ENCODE results near the gene HBEGF.

The HBEGF gene

DNA sequence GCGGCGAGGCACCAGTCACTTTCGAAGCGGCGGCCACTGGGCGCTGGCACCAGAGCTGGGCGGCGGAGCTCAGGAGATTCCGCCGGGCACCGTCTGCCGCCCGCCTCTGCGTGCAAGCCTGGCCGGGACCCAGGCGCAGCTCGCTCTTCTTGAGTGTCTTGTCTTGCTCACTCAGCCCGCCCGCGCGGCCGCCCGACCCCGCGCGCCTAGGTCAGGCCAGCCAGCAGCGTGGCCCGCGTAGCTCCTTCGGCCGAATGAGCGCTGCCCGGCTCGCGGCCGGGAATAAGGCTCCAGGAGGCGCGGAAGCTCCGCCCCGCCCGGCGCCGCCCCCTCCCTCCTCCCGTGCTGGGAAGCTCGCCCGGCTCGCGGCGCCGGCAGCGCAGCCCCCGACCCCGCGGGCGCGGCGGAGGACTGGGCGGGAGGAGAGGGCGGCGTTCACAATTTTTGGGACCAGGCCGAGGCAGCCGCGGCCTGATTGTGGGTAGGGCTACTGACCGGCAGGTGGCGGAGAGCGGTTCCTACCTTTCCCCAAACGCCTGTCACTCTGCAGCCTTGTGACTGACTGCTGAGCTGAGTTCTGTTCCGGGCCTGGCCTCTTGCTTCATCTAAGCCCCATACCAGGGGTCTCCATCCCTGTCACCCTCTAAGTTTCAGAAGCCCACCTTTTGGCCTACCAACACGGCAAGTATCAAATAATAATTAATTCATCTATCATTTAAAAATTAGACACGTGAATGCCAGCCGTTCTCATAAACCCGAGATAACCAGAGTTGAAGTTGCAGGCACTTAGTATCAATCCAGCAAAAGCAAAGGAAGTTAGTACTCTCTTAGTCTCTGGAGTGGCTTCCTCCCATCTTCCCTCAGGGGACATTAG, at the start of gene HBEGF:
Gene HBEGF, minus strand, starts transcription at position 256 of the 874 bp plus-strand sequence. CDS start 275 bp downstream, outside the sequence.
- DNase-seq, result peak in 1 of 2 experiments; percentile 31

GRCh38 chr5:140393738-140394137, 47.3 kb upstream of the HBEGF start:
- no peak for DNase-seq

GRCh38 chr5:140391732-140392131, 45.3 kb upstream of the HBEGF start:
- no peak for DNase-seq

DNA sequence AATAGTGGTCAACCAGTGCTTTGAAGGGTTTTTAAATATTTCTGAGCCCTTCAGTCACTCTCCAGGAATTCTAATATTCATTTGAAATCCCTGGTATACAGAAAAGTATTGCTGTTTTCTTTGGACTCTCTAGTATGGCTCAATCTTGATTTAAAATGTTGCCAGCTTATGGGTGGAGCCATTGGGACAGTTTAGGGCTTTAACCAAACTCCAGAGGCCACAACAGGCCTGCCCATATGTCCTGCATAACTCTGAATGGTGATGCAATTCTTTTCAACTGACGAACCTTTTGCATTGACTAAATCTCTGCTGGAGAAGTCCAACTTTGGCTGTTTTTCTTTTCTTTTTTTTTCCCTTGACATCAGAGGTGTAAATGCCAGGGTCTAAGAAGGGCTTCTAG, 44.9 kb upstream of the HBEGF start:
- no peak for DNase-seq

DNA sequence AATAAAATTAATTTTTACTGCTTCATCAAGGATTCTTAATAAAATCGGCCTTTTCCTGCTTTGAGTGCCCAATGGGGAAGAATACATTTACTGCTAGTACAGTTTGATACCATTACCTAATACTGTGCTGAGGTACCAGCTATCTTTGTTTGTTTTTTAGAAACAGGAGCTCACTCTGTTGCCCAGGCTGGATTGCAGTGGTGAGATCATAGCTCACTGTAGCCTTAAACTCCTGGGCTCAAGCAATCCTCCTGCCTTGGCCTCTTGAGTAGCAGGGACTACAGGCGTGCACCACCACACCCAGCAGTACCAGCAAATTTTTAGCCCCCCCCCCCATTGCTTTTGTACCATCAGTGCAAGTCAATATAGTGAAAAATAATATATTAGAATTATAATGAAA, 41.6 kb upstream of the HBEGF start:
- no peak for DNase-seq

DNA sequence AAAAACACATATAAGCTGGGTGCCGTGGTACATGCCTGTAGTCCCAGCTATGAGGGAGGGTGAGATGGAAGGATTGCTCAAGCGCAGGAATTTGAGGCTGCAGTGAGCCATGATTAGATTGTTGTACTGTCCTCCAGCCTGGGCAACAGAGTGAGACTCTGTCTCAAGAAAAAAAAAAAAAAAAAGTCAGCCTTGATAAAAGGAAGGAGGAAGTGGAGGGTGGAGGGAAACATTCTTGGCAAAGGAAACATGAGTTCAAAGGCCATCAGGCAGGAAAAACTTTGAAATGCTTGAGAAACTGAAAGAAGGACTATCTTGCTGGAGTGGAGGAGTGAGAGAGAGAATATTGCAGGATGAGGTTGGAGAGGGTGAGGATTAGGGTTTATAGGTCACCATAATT, 36.9 kb upstream of the HBEGF start:
- no peak for DNase-seq

DNA sequence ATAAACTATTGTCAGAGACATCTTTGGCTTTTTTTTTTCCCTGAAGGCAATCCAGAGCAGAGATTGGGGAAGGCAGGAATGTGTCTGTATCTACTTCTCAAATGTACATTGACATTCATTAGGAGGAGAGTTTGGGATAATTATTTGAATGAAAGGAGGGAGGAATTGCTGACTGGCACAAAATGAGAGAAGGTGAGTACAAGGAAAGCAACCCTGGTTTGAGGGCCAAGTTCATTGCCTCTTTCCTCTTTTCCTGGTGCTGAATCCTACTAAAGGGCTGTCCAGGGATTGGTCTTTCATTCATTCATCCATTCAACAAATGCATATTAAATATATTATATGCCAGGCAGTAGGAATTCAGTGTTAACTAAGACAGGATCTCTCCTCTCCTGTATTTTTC, 36.5 kb upstream of the HBEGF start:
- DNase-seq, result no peak

GRCh38 chr5:140381972-140382371, 35.6 kb upstream of the HBEGF start:
- no peak for DNase-seq

GRCh38 chr5:140381351-140381750, 34.9 kb upstream of the HBEGF start:
- DNase-seq, result no peak

DNA sequence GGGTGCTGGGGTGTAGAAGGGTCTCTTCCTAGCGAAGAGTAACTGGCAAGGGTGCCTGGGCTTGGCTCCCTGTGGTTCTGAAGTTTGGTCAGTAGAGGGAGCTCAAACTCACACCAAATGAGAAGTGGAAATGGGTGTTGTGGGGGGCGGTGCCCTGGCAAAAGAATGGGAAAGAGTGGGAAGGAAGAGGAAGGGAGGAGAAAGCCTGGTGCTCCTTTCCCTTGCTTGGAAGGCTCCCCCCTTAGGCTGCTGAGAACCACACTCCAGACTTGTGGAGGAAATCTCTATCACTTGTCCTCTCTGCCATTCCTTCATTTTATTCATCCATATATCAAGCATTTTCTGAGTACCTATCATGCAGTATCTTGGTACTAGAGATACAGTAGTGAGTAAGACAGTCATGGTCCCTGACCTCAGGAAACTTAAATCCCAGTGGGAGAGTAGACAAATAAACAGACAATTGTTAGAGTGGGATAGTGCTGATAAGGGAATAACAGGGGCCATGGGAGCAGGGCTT, 26.6 kb upstream of the HBEGF start:
- DNase-seq, result peak; percentile 17 to 26

DNA sequence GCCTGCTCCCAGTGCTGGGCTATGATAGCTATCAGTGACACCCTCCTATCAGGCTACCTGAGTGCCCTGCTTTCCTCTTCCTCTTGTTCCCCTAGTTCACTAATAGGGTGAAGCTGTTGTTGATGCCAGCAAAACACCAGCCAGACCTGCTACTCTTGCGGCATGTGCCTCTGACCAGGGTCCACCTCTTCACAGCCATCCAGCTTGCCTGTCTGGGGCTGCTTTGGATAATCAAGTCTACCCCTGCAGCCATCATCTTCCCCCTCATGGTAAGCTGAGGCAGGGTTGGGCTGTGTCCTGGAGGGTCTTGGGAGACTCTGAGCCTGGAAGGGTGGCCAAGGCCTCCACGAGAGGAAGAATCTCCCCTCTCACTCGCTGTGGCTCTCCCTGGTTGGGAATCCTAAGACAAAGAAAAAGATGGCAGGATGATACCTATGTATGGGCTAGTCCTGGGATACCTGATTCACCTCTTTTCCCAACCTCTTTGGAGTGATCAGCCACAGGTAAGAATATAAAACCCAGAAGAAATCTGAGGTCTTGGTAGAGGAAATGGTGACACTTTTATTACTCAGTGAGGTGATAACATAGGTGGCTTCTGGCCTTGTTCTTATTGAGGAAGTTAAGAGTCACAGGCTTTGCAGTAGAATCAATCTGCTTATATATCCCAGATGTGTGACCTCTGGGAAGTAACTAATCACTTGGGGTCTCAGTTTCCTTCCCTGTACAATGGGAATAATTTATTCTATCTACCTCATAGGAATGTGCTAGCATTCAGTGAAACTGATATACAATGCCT, 25.2 kb upstream of the HBEGF start:
- DNase-seq, result no peak

- no peak for DNase-seq
Measured at GRCh38 chr5:140367256-140368013, 21.0 kb upstream of the HBEGF start.

- DNase-seq, result no peak
Measured at GRCh38 chr5:140366589-140367255, 20.3 kb upstream of the HBEGF start.

GRCh38 chr5:140365941-140366340, 19.5 kb upstream of the HBEGF start:
- no peak for DNase-seq

DNA sequence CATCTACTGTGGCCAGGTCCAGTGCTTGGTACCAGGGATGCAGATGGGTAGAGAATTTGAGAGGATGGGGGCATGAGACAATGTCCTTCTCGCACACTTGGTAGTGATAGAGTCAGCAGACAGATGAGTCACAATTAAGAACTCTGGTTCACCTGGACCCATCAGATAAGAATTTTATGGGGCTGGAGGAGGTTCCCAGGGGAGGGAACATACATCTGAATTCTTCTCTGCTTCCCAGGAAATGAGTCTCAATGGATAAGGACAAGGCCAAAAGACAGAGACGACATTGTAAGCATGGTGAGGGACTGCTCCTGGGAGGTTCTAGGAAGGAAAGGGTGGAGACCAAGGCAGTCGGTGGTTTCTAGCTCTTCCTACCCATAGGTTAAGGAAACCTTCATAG, 18.9 kb upstream of the HBEGF start:
- no peak for DNase-seq

- DNase-seq, result no peak
Measured at GRCh38 chr5:140364472-140364765, 18.0 kb upstream of the HBEGF start.

DNA sequence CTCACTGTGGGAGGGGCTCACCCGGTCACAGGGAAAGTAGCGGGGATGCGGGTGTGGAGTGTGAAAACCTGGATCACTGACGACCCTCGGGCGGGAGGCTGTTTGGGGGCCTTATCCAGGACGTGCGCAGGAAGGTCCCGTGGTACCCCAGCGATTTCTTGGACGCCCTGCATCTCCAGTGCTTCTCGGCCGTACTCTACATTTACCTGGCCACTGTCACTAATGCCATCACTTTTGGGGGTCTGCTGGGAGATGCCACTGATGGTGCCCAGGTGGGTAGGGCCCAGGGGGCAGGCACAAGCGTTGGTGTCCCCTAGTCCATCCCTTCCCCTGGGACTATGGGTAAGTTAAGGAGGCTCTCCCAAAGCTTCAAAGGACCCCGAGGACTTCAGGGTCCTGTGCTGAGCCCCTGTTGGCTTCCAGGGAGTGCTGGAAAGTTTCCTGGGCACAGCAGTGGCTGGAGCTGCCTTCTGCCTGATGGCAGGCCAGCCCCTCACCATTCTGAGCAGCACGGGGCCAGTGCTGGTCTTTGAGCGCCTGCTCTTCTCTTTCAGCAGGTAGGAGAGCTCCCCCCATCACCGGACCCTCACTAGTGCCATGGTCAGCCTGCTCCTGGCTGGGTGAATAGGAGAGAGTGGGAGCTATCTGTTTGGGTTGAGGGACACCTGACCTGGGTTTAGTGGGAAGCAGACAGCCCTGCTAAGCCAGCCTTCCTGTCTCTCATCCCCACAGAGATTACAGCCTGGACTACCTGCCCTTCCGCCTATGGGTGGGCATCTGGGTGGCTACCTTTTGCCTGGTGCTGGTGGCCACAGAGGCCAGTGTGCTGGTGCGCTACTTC, 17.4 kb upstream of the HBEGF start:
- no peak for DNase-seq

GRCh38 chr5:140362875-140363630, 16.6 kb upstream of the HBEGF start:
- DNase-seq, result peak; percentile 38 to 44

GRCh38 chr5:140362311-140362710, 15.9 kb upstream of the HBEGF start:
- no peak for DNase-seq

DNA sequence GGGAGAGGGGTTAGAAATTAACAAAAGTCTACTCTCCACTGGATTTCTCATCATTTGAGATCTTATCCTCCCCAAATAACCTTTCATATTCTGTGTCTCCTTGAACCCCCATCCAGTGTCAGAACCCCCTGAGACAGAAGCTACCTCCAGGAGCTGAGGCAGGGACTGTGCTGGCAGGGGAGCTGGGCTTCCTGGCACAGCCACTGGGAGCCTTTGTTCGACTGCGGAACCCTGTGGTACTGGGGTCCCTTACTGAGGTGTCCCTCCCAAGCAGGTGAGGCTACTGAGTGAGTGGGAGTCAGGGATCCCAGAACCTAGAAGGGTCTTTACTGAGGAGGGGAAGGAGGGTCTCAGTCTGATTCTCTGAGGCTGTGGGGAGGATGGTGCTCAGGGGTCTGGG, 15.5 kb upstream of the HBEGF start:
- DNase-seq, result no peak

Data from NCI-H187 (cell line).